K562 (cell line): ENCODE results near the gene THADA.

Experiments used
- SAP30 ChIP-seq: fragments of 200-600 bp; sonication (generic); IDR thresholded peaks from 2 replicates; pipeline ENCODE4 v1.6.1; 2012; ENCODE audit warnings: borderline replicate concordance, low read depth, mild to moderate bottlenecking, moderate library complexity, low read length, control low read depth, inconsistent platforms; ENCODE audit not compliant: insufficient read depth, poor library complexity, severe bottlenecking
- TF ChIP-seq, protein P1 (sequence below): fragments of 450-650 bp; IDR thresholded peaks from 2 replicates; pipeline ENCODE4 v1.6.1; 2016; ENCODE audit warnings: borderline replicate concordance

DNA sequence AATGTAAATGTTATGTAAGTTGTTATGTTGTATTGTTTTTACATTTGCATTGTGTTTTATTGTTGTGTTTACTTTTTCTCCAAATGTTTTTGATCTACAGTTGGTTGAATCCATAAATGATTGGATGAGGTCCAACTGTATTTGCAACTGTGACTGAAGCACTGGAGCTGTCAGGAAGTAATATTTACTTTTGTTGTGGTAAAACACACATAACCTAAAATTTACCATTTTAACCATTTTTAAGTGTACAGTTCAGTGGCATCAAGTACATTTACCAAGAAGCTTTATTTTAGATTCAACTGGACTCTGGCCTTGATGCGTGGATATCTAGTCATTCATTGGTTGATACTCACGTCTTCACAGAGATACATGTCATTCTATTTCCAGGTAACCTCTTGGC is 181.8 kb downstream of the THADA start:
- TF ChIP-seq, protein P1, sequence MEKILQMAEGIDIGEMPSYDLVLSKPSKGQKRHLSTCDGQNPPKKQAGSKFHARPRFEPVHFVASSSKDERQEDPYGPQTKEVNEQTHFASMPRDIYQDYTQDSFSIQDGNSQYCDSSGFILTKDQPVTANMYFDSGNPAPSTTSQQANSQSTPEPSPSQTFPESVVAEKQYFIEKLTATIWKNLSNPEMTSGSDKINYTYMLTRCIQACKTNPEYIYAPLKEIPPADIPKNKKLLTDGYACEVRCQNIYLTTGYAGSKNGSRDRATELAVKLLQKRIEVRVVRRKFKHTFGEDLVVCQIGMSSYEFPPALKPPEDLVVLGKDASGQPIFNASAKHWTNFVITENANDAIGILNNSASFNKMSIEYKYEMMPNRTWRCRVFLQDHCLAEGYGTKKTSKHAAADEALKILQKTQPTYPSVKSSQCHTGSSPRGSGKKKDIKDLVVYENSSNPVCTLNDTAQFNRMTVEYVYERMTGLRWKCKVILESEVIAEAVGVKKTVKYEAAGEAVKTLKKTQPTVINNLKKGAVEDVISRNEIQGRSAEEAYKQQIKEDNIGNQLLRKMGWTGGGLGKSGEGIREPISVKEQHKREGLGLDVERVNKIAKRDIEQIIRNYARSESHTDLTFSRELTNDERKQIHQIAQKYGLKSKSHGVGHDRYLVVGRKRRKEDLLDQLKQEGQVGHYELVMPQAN = no peak
- no peak for TF ChIP-seq SAP30
